IPS-20b (cell line): ENCODE results near the gene LHB.

Experiments
- H3K27ac ChIP-seq: one replicate; pipeline ENCODE4 v1.5.1; 2013; ENCODE audit warnings: low read length
- H3K27me3 ChIP-seq: 2 replicates; pipeline ENCODE4 v1.6.1; 2013; ENCODE audit warnings: mild to moderate bottlenecking, low read length, inconsistent platforms; ENCODE audit not compliant: insufficient read depth
- H3K36me3 ChIP-seq: 2 replicates; pipeline ENCODE4 v1.6.1; 2013; ENCODE audit warnings: low read depth, mild to moderate bottlenecking, inconsistent platforms, low read length, moderate library complexity; ENCODE audit not compliant: insufficient read depth
- H3K4me1 ChIP-seq: 2 replicates; pipeline ENCODE4 v1.6.1; 2013; ENCODE audit warnings: mild to moderate bottlenecking, control low read depth, inconsistent platforms, low read length, moderate library complexity; ENCODE audit not compliant: insufficient read depth
- H3K4me3 ChIP-seq: 2 replicates; pipeline ENCODE4 v1.5.1; 2013; ENCODE audit warnings: mild to moderate bottlenecking, low read length, inconsistent platforms
- H3K9ac ChIP-seq: 2 replicates; pipeline ENCODE4 v1.6.1; 2013; ENCODE audit warnings: low read depth, mild to moderate bottlenecking, inconsistent platforms, low read length, moderate library complexity
- H3K9me3 ChIP-seq: 2 replicates; pipeline ENCODE4 v1.6.1; 2013; ENCODE audit warnings: mild to moderate bottlenecking, low read depth, low read length, inconsistent platforms; ENCODE audit not compliant: insufficient read depth

The LHB gene

GRCh38 chr19:48999481-49000325 lies 17.2 kb downstream of the LHB start:
- Histone ChIP-seq H3K27me3 (no peaks in the 10 kb centered on the region), H3K9me3 (no peaks in the 10 kb centered on the region), H3K4me3 (no peak overlapping the region), H3K9ac (no peak overlapping the region), H3K4me1 (0 out of 2 replicates have a peak, but pooled peaks cover 2% of the 10 kb centered on the region), H3K36me3 (peaks cover 28% of the 10 kb centered on the region), H3K27ac (no peak overlapping the region)

- Histone ChIP-seq H3K4me1 (0 out of 2 replicates have a peak, but pooled peaks cover 2% of the 10 kb centered on the region), H3K27me3 (no peaks in the 10 kb centered on the region), H3K4me3 (no peak overlapping the region), H3K36me3 (peaks cover 10% of the 10 kb centered on the region; the same call in 1 of the 2 replicates), H3K27ac (no peak overlapping the region), H3K9ac (no peak overlapping the region), H3K9me3 (no peaks in the 10 kb centered on the region)
Observed at GRCh38 chr19:48997972-48998371, 18.9 kb downstream of the LHB start.

- Histone ChIP-seq H3K9me3 (no peaks in the 10 kb centered on the region), H3K27me3 (no peaks in the 10 kb centered on the region), H3K36me3 (peaks cover 9% of the 10 kb centered on the region; the same call in 1 of the 2 replicates), H3K4me1 (peaks cover 6% of the 10 kb centered on the region), H3K4me3 (peak overlapping the region; percentile 98), H3K9ac (peak overlapping the region; percentile 89; the same call in 1 of the 2 replicates), H3K27ac (no peak overlapping the region)
Observed at GRCh38 chr19:48994035-48994386, 22.9 kb downstream of the LHB start.

GRCh38 chr19:48993175-48994034 lies 23.5 kb downstream of the LHB start, which contains the start of the genes GYS1 and RUVBL2:
TSS of gene GYS1 (minus strand) at chr19:48993309. CDS start at chr19:48993112, 197 bp downstream.
TSS of gene RUVBL2 (plus strand) at chr19:48993887. CDS start at chr19:48993912, 25 bp downstream.
- H3K4me3 ChIP-seq, result peak within 1 kb of the TSS; percentile 98
- H3K4me1 ChIP-seq, result peaks cover 6% of the 10 kb centered on the region
- H3K36me3 ChIP-seq, result peaks cover 14% of the 10 kb centered on the region
- H3K9ac ChIP-seq, result peak within 1 kb of the TSS; percentile 95
- H3K27ac ChIP-seq, result peak within 1 kb of the TSS; percentile 45
- H3K9me3 ChIP-seq, result no peaks in the 10 kb centered on the region
- H3K27me3 ChIP-seq, result no peaks in the 10 kb centered on the region

- Histone ChIP-seq H3K36me3 (peaks cover 19% of the 10 kb centered on the region), H3K9ac (peak overlapping the region; percentile 95), H3K9me3 (no peaks in the 10 kb centered on the region), H3K27ac (peak overlapping the region; percentile 45), H3K27me3 (no peaks in the 10 kb centered on the region), H3K4me3 (peak overlapping the region; percentile 98), H3K4me1 (peaks cover 6% of the 10 kb centered on the region)
Observed at GRCh38 chr19:48992581-48993174, 24.2 kb downstream of the LHB start.

- H3K9ac ChIP-seq, result peak overlapping the region; percentile 95
- no peaks in the 10 kb centered on the region for H3K27me3 ChIP-seq
- peaks cover 24% of the 10 kb centered on the region for H3K36me3 ChIP-seq
- H3K4me3 ChIP-seq, result peak overlapping the region; percentile 98
- peaks cover 6% of the 10 kb centered on the region for H3K4me1 ChIP-seq
- no peak overlapping the region for H3K27ac ChIP-seq
- H3K9me3 ChIP-seq, result no peaks in the 10 kb centered on the region
Observed at GRCh38 chr19:48991873-48992580, 24.9 kb downstream of the LHB start.

GRCh38 chr19:48991011-48991609 lies 25.8 kb downstream of the LHB start:
- Histone ChIP-seq H3K36me3 (peaks cover 33% of the 10 kb centered on the region), H3K4me1 (peaks cover 6% of the 10 kb centered on the region), H3K9ac (no peak overlapping the region), H3K4me3 (no peak overlapping the region), H3K9me3 (no peaks in the 10 kb centered on the region), H3K27me3 (no peaks in the 10 kb centered on the region), H3K27ac (no peak overlapping the region)

GRCh38 chr19:48990400-48990799 lies 26.5 kb downstream of the LHB start:
- no peak overlapping the region for H3K9ac ChIP-seq
- H3K4me3 ChIP-seq, result no peak overlapping the region
- no peaks in the 10 kb centered on the region for H3K27me3 ChIP-seq
- H3K27ac ChIP-seq, result no peak overlapping the region
- peaks cover 6% of the 10 kb centered on the region for H3K4me1 ChIP-seq
- H3K36me3 ChIP-seq, result peaks cover 40% of the 10 kb centered on the region
- no peaks in the 10 kb centered on the region for H3K9me3 ChIP-seq

- Histone ChIP-seq H3K9ac (no peak overlapping the region), H3K27me3 (no peaks in the 10 kb centered on the region), H3K9me3 (no peaks in the 10 kb centered on the region), H3K36me3 (peaks cover 46% of the 10 kb centered on the region), H3K4me1 (peaks cover 6% of the 10 kb centered on the region), H3K27ac (no peak overlapping the region), H3K4me3 (no peak overlapping the region)
Observed at GRCh38 chr19:48989701-48990291, 27.1 kb downstream of the LHB start.

GRCh38 chr19:48988860-48989259 lies 28.0 kb downstream of the LHB start:
- Histone ChIP-seq H3K4me1 (peaks cover 6% of the 10 kb centered on the region), H3K9me3 (no peaks in the 10 kb centered on the region), H3K4me3 (no peak overlapping the region), H3K27me3 (no peaks in the 10 kb centered on the region), H3K36me3 (peaks cover 49% of the 10 kb centered on the region), H3K27ac (no peak overlapping the region), H3K9ac (no peak overlapping the region)
